Heart left ventricle (tissue), 16 donors: Measurements from ENCODE around the gene LUZP2. TPM values are rescaled to one million over a fixed set of nuclear protein-coding genes. Genes with fewer than 3 reads are reported as not detected.

Experiments
- ATAC-seq, 4 donors: fragments of 200-7000 bp; cut with Tn5 transposase; one replicate each; pipeline ENCODE4 v1.9.1; 2020 to 2022; ENCODE audit warnings: moderate library complexity in 4 of 4, mild to moderate bottlenecking in 3 of 4, moderate number of reproducible peaks in 1 of 4
- DNase-seq, 5 donors: peaks; one replicate each; pipeline ENCODE4 v3.0.0-alpha.2; 2020
- H3K27ac ChIP-seq, 12 donors: fragments of 200-600 bp; sonication (generic) in 4 of 12; one replicate each; pipeline versions ENCODE4 v1.5.0 to v1.8.0; 2016 to 2022; ENCODE audit warnings: mild to moderate bottlenecking in 2 of 12
- H3K27me3 ChIP-seq, 9 donors: fragments of 200-600 bp; sonication (generic) in 2 of 9; one replicate each; pipeline versions ENCODE4 v1.5.1 to v1.8.0; 2016 to 2022; ENCODE audit warnings: mild to moderate bottlenecking in 3 of 9
- H3K36me3 ChIP-seq, 9 donors: fragments of 200-600 bp; sonication (generic) in 2 of 9; one replicate each; pipeline versions ENCODE4 v1.5.0 to v1.8.0; 2018 to 2022; ENCODE audit warnings: mild to moderate bottlenecking in 2 of 9
- H3K4me1 ChIP-seq, 12 donors: fragments of 200-600 bp; sonication (generic) in 4 of 12; one replicate each; pipeline versions ENCODE4 v1.5.0 to v1.8.0; 2016 to 2022; ENCODE audit warnings: mild to moderate bottlenecking in 3 of 12
- H3K4me3 ChIP-seq, 12 donors: fragments of 200-600 bp; sonication (generic) in 4 of 12; one replicate each; pipeline versions ENCODE4 v1.5.0 to v1.8.0; 2017 to 2022; ENCODE audit warnings: mild to moderate bottlenecking in 9 of 12, moderate library complexity in 4 of 12
- H3K9me3 ChIP-seq, 12 donors: fragments of 200-600 bp; sonication (generic) in 4 of 12; one replicate each; pipeline versions ENCODE4 v1.5.0 to v1.8.0; 2016 to 2022; ENCODE audit warnings: mild to moderate bottlenecking in 1 of 12
- CTCF ChIP-seq, 12 donors: fragments of 200-600 bp; sonication (generic) in 4 of 12; IDR thresholded peaks; one replicate each; pipeline versions ENCODE4 v1.5.0 to v1.8.0; 2018 to 2022; ENCODE audit warnings: antibody characterized with exemption in 12 of 12, mild to moderate bottlenecking in 5 of 12
- POLR2A ChIP-seq, 2 donors: fragments of 450-650 bp; IDR thresholded peaks; one replicate each; pipeline ENCODE4 v1.6.1; 2017; ENCODE audit warnings: antibody characterized with exemption in 2 of 2, mild to moderate bottlenecking in 2 of 2, moderate library complexity in 2 of 2
- WGBS, 4 donors: extraction: QIAGEN DNeasy Blood & Tissue Kit in 2 of 4; methylation state at CpG; one replicate each; pipeline versions ENCODE4 v1.1.5 to v1.1.7; 2013 to 2018; 5-methylcytosine and 5-hydroxymethylcytosine counted together
- intact Hi-C, 10 donors: fragments of 100-400 bp; cut with DNase I; formaldehyde crosslinking; loops; one replicate each; pipeline versions ENCODE4 v1.11.1 to v1.14.2; 2022
- polyA plus RNA-seq, 2 donors: library from polyadenylated mRNA; stranded (reverse); fragments of 200-250 nt; gene quantifications; one replicate each; pipeline ENCODE4 v1.2.3, GENCODE V29; 2013
- total RNA-seq, 9 donors: library from RNA; depleted of rRNA in 2 of 9; stranded (reverse); fragments of >200 nt in 2 of 9; fragmentation: NEBNext Ultra II Directional in 3 of 9; extraction: Animal tissue kit (Norgen Biotek cat#: 25700) in 3 of 9; gene quantifications; one replicate each; pipeline versions ENCODE4 v1.1.0 to v1.2.4, GENCODE V29; 2016 to 2023
- donor health status: ischemic (EF 13 %, LVEDD 7.1; RV severe dilation, severe dysfunction).
- donor health status: healthy with polysubstance abuse.
- donor health status: DM: no; HTN: yes; CAD: no.
- donor health status: DM: no; HTN: no; CAD: no.
- donor health status: ischemic (EF 25% LVEDD 6.9; RV normal size, moderate dysfunction).
- donor health status: ischemic (EF 25% LVEDD 5.7; RV mildly dilated, moderate dysfunction).
- donor health status: healthy.
- donor health status: DM: yes; HTN: yes; CAD: no.
- donor health status: ischemic (EF 35%, LVEDD 5.7; RV mildly dilated, moderate dysfunction).
- donor health status: nonischemic (EF 11% LVEDD 7.7; RV severe dilation, severe dysfunction).
- donor health status: DM: yes; HTN: yes; CAD: no.
- donor health status: PGD.
- donor health status: ischemic (EF 29% LVEDD 5.4; RV normal size, mild dysfunction).
- donor health status: nonischemic (EF 23%, LVEDD 6.1; RV moderate dilation, normal function).

The LUZP2 gene
- total and polyA plus RNA-seq, 11 donors, result 0.11 to 0.30 (median 0.17) TPM; not detected in 7

- no peak overlapping the region for H3K4me3 ChIP-seq
- no peaks in the 10 kb centered on the region for H3K36me3 ChIP-seq
- intact Hi-C loops, result loop anchor here in 1 of 10 donors (10.0 kb wide), 1 partner anchor 759 kb away; no protein-coding TSS in a partner anchor
- TF ChIP-seq POLR2A (IDR thresholded peaks at IDR 0.05) (no peak), CTCF (IDR thresholded peaks at IDR 0.05) (no peak)
- H3K27me3 ChIP-seq, result no peaks in the 10 kb centered on the region
- ATAC-seq (no peak), DNase-seq (no peak)
- no peaks in the 10 kb centered on the region for H3K4me1 ChIP-seq
- H3K27ac ChIP-seq, result no peak overlapping the region
- no peaks in the 10 kb centered on the region for H3K9me3 ChIP-seq
Observed at GRCh38 chr11:24705474-24705873, 208.6 kb downstream of the LUZP2 start.

- H3K27me3 ChIP-seq, result no peaks in the 10 kb centered on the region
- H3K27ac ChIP-seq, result no peak overlapping the region
Observed at GRCh38 chr11:24708616-24709015, 211.8 kb downstream of the LUZP2 start.

GRCh38 chr11:24709928-24710565 lies 213.2 kb downstream of the LUZP2 start:
- Histone ChIP-seq H3K9me3 (no peaks in the 10 kb centered on the region), H3K4me1 (no peaks in the 10 kb centered on the region), H3K4me3 (no peak overlapping the region), H3K36me3 (no peaks in the 10 kb centered on the region), H3K27me3 (no peaks in the 10 kb centered on the region), H3K27ac (no peak overlapping the region)
- WGBS, 4 donors, result 30 to 68% (median 57%) methylated on average over 2 of the region's 2 CpGs
- intact Hi-C loops, result loop anchor here in 1 of 10 donors (10.0 kb wide), 1 partner anchor 755 kb away; no protein-coding TSS in a partner anchor
- DNase-seq (no peak), ATAC-seq (no peak)
- TF ChIP-seq POLR2A (IDR thresholded peaks at IDR 0.05) (no peak), CTCF (IDR thresholded peaks at IDR 0.05) (no peak)

More at GRCh38 chr11:24708616-24709015, 211.8 kb downstream of the LUZP2 start:
- Histone ChIP-seq H3K4me1 (no peaks in the 10 kb centered on the region), H3K36me3 (no peaks in the 10 kb centered on the region), H3K9me3 (no peaks in the 10 kb centered on the region), H3K4me3 (no peak overlapping the region)
- intact Hi-C loops, result loop anchor here in 1 of 10 donors (10.0 kb wide), 1 partner anchor 756 kb away; no protein-coding TSS in a partner anchor
- TF ChIP-seq POLR2A (IDR thresholded peaks at IDR 0.05), result no peak
- TF ChIP-seq CTCF (IDR thresholded peaks at IDR 0.05), result no peak
- DNase-seq (no peak), ATAC-seq (no peak)
- 67 to 80% (median 77%) methylated on average over 1 of the region's 1 CpG for WGBS, 4 donors

- H3K9me3 ChIP-seq, result no peaks in the 10 kb centered on the region
- WGBS, 4 donors, result 70 to 87% (median 81%) methylated on average over 1 of the region's 1 CpG
- H3K36me3 ChIP-seq, result no peaks in the 10 kb centered on the region
- DNase-seq (no peak), ATAC-seq (no peak)
- intact Hi-C loops, result no loop called here
- H3K4me1 ChIP-seq, result no peaks in the 10 kb centered on the region
- H3K4me3 ChIP-seq, result no peak overlapping the region
- no peak for TF ChIP-seq POLR2A (IDR thresholded peaks at IDR 0.05)
- TF ChIP-seq CTCF (IDR thresholded peaks at IDR 0.05), result no peak
- H3K27ac ChIP-seq, result no peak overlapping the region
- H3K27me3 ChIP-seq, result no peaks in the 10 kb centered on the region
Observed at GRCh38 chr11:24714601-24715000, 217.7 kb downstream of the LUZP2 start.
